ENCODE measurements around the gene ADAMTS17.

ADAMTS17 gene

GRCh38 chr15:100278596-100279380, 63.0 kb downstream of the ADAMTS17 start:
- DNase-seq (ENCODE audit: low spot score): no peak

- no peak for DNase-seq (ENCODE audit: low spot score)
These were observed 64.5 kb downstream of the ADAMTS17 start for GRCh38 chr15:100277087-100277855.

- DNase-seq (ENCODE audit: low spot score): no peak
These were observed 65.3 kb downstream of the ADAMTS17 start for GRCh38 chr15:100276506-100276905.

- no peak for DNase-seq (ENCODE audit: low spot score)
These were observed 66.1 kb downstream of the ADAMTS17 start for GRCh38 chr15:100275641-100276040.

GRCh38 chr15:100269831-100270230, 71.9 kb downstream of the ADAMTS17 start:
- no peak for DNase-seq (ENCODE audit: low spot score)

- DNase-seq (ENCODE audit: low spot score): no peak
These were observed 75.6 kb downstream of the ADAMTS17 start for GRCh38 chr15:100266166-100266565.

GRCh38 chr15:100265641-100266035, 76.1 kb downstream of the ADAMTS17 start:
- DNase-seq (ENCODE audit: low spot score): no peak

GRCh38 chr15:100264994-100265640, 76.7 kb downstream of the ADAMTS17 start:
- no peak for DNase-seq (ENCODE audit: low spot score)

GRCh38 chr15:100263721-100264455, 77.9 kb downstream of the ADAMTS17 start:
- no peak for DNase-seq (ENCODE audit: low spot score)

GRCh38 chr15:100263031-100263430, 78.7 kb downstream of the ADAMTS17 start:
- no peak for DNase-seq (ENCODE audit: low spot score)

GRCh38 chr15:100261302-100262240, 80.2 kb downstream of the ADAMTS17 start:
- DNase-seq (ENCODE audit: low spot score): no peak

GRCh38 chr15:100259266-100259665, 82.5 kb downstream of the ADAMTS17 start:
- no peak for DNase-seq (ENCODE audit: low spot score)

- no peak for DNase-seq (ENCODE audit: low spot score)
These were observed 84.7 kb downstream of the ADAMTS17 start for GRCh38 chr15:100256970-100257650.

GRCh38 chr15:100256101-100256969, 85.4 kb downstream of the ADAMTS17 start:
- no peak for DNase-seq (ENCODE audit: low spot score)

GRCh38 chr15:100255644-100256043, 86.1 kb downstream of the ADAMTS17 start:
- DNase-seq (ENCODE audit: low spot score): no peak

- DNase-seq (ENCODE audit: low spot score): no peak
These were observed 87.1 kb downstream of the ADAMTS17 start for GRCh38 chr15:100254691-100255090.

GRCh38 chr15:100254285-100254684, 87.5 kb downstream of the ADAMTS17 start:
- no peak for DNase-seq (ENCODE audit: low spot score)

- no peak for DNase-seq (ENCODE audit: low spot score)
These were observed 88.1 kb downstream of the ADAMTS17 start for GRCh38 chr15:100253640-100254039.

- DNase-seq (ENCODE audit: low spot score): no peak
These were observed 88.9 kb downstream of the ADAMTS17 start for GRCh38 chr15:100252779-100253417.
